Measurements from ENCODE around the gene ANKRD49. TPM values are rescaled to one million over a fixed set of nuclear protein-coding genes. Genes with fewer than 3 reads are reported as not detected.

The ANKRD49 gene
- total RNA-seq, 1 donor from 2014 or later, result 4.4 TPM

DNA sequence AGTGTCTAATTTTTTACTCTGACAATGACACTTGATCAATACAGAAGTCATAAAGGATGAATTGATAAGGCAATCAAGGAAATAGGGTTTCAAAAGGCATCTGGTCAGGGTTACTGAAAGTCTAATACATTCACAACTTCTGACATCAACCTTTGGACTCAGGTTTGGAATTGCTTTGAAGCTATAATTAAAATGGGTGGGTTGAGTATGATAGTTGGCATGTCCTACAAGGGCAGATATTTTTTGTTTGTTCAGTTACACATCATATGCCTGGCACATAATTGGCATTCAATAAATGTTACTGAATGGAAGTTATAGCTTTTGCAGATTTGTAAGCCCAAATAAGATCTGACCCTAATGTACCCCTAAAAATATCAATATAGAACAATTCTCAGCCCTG is 42.6 kb downstream of the ANKRD49 start:
- TF ChIP-seq CTCF (IDR thresholded peaks at IDR 0.05; ENCODE audit: borderline replicate concordance), result no peak
- H3K27ac ChIP-seq (replicated peaks), result no peak overlapping the region
- H3K27me3 ChIP-seq (ENCODE audit: low read depth), result peaks cover 3% of the 10 kb centered on the region
- no peaks in the 10 kb centered on the region for H3K9me3 ChIP-seq (replicated peaks)
- H3K36me3 ChIP-seq, result no peaks in the 10 kb centered on the region
- intact Hi-C loops (cut with micrococcal nuclease), result no loop called here
- no peaks in the 10 kb centered on the region for H3K4me1 ChIP-seq
- no peak overlapping the region for H3K4me3 ChIP-seq
- DNase-seq, result no peak

DNA sequence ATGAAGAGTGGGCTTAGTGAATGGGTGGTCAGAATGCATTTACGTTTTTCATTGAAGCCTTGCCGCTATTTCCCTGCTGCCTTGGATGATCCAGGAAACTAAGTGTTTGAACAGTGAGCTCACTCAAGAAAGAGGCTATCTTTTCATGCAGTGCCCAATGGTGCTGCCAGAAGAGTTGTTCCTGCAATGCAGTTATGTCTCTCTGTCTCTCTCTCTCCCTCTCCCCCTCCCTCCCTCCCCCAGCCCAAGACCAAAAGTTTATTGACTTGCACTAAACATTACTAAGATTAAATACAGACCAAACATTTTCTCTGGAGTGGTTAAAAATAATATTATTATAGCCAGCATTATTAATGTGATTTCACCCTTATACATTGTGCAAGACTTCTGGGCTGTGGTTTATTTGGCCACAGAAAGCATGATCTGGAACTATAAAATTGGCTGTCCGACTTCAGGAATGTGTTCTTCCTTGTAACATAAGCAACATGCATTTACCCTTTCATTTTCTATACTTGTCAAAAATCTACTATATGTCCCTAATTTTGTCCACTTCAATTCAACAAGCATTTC is 43.3 kb downstream of the ANKRD49 start:
- TF ChIP-seq CTCF (IDR thresholded peaks at IDR 0.05; ENCODE audit: borderline replicate concordance), result no peak
- no peak overlapping the region for H3K27ac ChIP-seq (replicated peaks)

DNA sequence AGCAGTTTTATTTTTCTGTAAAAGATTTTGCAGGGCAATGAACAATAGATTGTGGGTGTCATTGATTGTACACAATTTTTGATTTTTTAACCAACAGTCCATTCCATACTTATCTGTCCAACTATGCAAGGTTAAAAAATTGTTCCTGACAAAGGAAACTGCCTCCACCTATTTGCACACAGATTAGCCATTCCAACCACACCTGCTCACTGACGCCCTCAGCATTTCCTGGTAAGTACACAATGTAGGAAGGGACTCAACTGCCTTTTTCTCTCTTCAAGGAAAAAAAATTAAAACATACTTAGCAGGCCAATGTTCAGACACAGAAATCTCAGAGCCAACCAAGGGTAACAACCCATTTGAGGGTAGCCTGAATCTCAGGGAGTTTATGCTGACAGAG is 45.6 kb downstream of the ANKRD49 start:
- intact Hi-C loops (cut with micrococcal nuclease), result no loop called here
- no peaks in the 10 kb centered on the region for H3K27me3 ChIP-seq (ENCODE audit: low read depth)
- no peaks in the 10 kb centered on the region for H3K9me3 ChIP-seq (replicated peaks)
- TF ChIP-seq CTCF (IDR thresholded peaks at IDR 0.05; ENCODE audit: borderline replicate concordance), result no peak
- no peak for DNase-seq
- peaks cover 6% of the 10 kb centered on the region for H3K4me1 ChIP-seq
- no peaks in the 10 kb centered on the region for H3K36me3 ChIP-seq
- H3K27ac ChIP-seq (replicated peaks), result no peak overlapping the region
- H3K4me3 ChIP-seq, result no peak overlapping the region

More for the DNA sequence above, 43.3 kb downstream of the ANKRD49 start:
- DNase-seq, result no peak
- intact Hi-C loops (cut with micrococcal nuclease), result no loop called here
- H3K9me3 ChIP-seq (replicated peaks), result no peaks in the 10 kb centered on the region
- H3K4me1 ChIP-seq, result no peaks in the 10 kb centered on the region
- no peaks in the 10 kb centered on the region for H3K36me3 ChIP-seq
- no peak overlapping the region for H3K4me3 ChIP-seq
- peaks cover 3% of the 10 kb centered on the region for H3K27me3 ChIP-seq (ENCODE audit: low read depth)

DNA sequence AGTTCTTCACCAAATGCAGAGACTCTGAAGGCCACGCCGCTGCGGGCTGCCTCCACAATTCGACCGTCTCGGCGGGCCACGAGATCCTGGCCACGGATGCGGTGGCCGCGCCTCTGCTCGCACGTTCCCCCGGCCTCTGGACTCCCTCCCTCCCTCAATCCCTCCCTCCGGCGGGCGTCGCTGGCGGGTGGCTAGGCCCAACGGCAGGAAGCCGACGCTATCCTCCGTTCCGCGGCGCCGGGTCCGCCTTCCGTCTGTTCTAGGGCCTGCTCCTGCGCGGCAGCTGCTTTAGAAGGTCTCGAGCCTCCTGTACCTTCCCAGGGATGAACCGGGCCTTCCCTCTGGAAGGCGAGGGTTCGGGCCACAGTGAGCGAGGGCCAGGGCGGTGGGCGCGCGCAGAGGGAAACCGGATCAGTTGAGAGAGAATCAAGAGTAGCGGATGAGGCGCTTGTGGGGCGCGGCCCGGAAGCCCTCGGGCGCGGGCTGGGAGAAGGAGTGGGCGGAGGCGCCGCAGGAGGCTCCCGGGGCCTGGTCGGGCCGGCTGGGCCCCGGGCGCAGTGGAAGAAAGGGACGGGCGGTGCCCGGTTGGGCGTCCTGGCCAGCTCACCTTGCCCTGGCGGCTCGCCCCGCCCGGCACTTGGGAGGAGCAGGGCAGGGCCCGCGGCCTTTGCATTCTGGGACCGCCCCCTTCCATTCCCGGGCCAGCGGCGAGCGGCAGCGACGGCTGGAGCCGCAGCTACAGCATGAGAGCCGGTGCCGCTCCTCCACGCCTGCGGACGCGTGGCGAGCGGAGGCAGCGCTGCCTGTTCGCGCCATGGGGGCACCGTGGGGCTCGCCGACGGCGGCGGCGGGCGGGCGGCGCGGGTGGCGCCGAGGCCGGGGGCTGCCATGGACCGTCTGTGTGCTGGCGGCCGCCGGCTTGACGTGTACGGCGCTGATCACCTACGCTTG is 50.2 kb downstream of the ANKRD49 start, which contains the start of gene FUT4:
TSS of gene FUT4 (plus strand) at position 227 of the 951 bp plus-strand sequence. CDS start at position 440, 213 bp downstream.
- Histone ChIP-seq H3K27ac (replicated peaks) (peak within 1 kb of the TSS; percentile 94), H3K27me3 (ENCODE audit: low read depth) (no peaks in the 10 kb centered on the region), H3K4me3 (peak within 1 kb of the TSS; percentile 73), H3K4me1 (peaks cover 52% of the 10 kb centered on the region), H3K36me3 (no peaks in the 10 kb centered on the region), H3K9me3 (replicated peaks) (no peaks in the 10 kb centered on the region)
- intact Hi-C loops (cut with micrococcal nuclease), result no loop called here
- peak; percentile 6 for TF ChIP-seq CTCF (IDR thresholded peaks at IDR 0.05; ENCODE audit: borderline replicate concordance)
- DNase-seq, result peak; percentile 86

DNA sequence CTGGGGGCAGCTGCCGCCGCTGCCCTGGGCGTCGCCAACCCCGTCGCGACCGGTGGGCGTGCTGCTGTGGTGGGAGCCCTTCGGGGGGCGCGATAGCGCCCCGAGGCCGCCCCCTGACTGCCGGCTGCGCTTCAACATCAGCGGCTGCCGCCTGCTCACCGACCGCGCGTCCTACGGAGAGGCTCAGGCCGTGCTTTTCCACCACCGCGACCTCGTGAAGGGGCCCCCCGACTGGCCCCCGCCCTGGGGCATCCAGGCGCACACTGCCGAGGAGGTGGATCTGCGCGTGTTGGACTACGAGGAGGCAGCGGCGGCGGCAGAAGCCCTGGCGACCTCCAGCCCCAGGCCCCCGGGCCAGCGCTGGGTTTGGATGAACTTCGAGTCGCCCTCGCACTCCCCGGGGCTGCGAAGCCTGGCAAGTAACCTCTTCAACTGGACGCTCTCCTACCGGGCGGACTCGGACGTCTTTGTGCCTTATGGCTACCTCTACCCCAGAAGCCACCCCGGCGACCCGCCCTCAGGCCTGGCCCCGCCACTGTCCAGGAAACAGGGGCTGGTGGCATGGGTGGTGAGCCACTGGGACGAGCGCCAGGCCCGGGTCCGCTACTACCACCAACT is 51.0 kb downstream of the ANKRD49 start:
- Histone ChIP-seq H3K27me3 (ENCODE audit: low read depth) (no peaks in the 10 kb centered on the region), H3K27ac (replicated peaks) (peak overlapping the region; percentile 94), H3K36me3 (no peaks in the 10 kb centered on the region), H3K9me3 (replicated peaks) (no peaks in the 10 kb centered on the region), H3K4me1 (peaks cover 58% of the 10 kb centered on the region), H3K4me3 (peak overlapping the region; percentile 73)
- no peak for TF ChIP-seq CTCF (IDR thresholded peaks at IDR 0.05; ENCODE audit: borderline replicate concordance)
- intact Hi-C loops (cut with micrococcal nuclease), result no loop called here
- DNase-seq, result peak; percentile 30

All from left ventricle myocardium inferior (tissue), 1 donor.